Measurements from ENCODE around the gene RALGPS1. TPM values are rescaled to one million over a fixed set of nuclear protein-coding genes. Genes with fewer than 3 reads are reported as not detected.
"Not testable (repeated sequence)": the region's sequence is repeated elsewhere in the genome, so short reads cannot be mapped to it uniquely, and the experiment has no call there.

Gene RALGPS1
- total and polyA plus RNA-seq, 7 donors = 3.9 to 7.7 (median 5.4) TPM

- no peak overlapping the region for H3K27ac ChIP-seq
- H3K9me3 ChIP-seq = no peaks in the 10 kb centered on the region
- DNase-seq (no peak), ATAC-seq (no peak)
- no peaks in the 10 kb centered on the region for H3K4me1 ChIP-seq
- H3K27me3 ChIP-seq (ENCODE audit: insufficient read depth in 3 of 3, low read length in 2 of 3) = no peaks in the 10 kb centered on the region
- H3K36me3 ChIP-seq (ENCODE audit: insufficient read depth in 1 of 2, low read depth in 1 of 2) = no peaks in the 10 kb centered on the region
- TF ChIP-seq CTCF (IDR thresholded peaks at IDR 0.05) = no peak
- H3K4me3 ChIP-seq = no peak overlapping the region
- intact Hi-C loops (cut with DNase I) = no loop called here
- WGBS, 3 donors = 71 to 77% (median 74%) methylated on average over 5 of the region's 5 CpGs
These were observed 254.9 kb downstream of the RALGPS1 start for GRCh38 chr9:127169575-127169883.

- no peak for TF ChIP-seq CTCF (IDR thresholded peaks at IDR 0.05)
- WGBS, 3 donors = 77 to 91% (median 87%) methylated on average over 4 of the region's 4 CpGs
- DNase-seq (no peak), ATAC-seq (no peak)
- intact Hi-C loops (cut with DNase I) = no loop called here
- Histone ChIP-seq H3K27me3 (ENCODE audit: insufficient read depth in 3 of 3, low read length in 2 of 3) (no peaks in the 10 kb centered on the region), H3K36me3 (ENCODE audit: insufficient read depth in 1 of 2, low read depth in 1 of 2) (no peaks in the 10 kb centered on the region), H3K4me3 (no peak overlapping the region), H3K9me3 (no peaks in the 10 kb centered on the region), H3K27ac (no peak overlapping the region), H3K4me1 (no peaks in the 10 kb centered on the region)
These were observed 255.5 kb downstream of the RALGPS1 start for GRCh38 chr9:127170103-127170502.

GRCh38 chr9:127170652-127171051 lies 256.1 kb downstream of the RALGPS1 start:
- H3K36me3 ChIP-seq (ENCODE audit: insufficient read depth in 1 of 2, low read depth in 1 of 2) = no peaks in the 10 kb centered on the region
- intact Hi-C loops (cut with DNase I) = no loop called here
- H3K27me3 ChIP-seq (ENCODE audit: insufficient read depth in 3 of 3, low read length in 2 of 3) = no peaks in the 10 kb centered on the region
- no peak overlapping the region for H3K27ac ChIP-seq
- DNase-seq = no peak
- no peak overlapping the region for H3K4me3 ChIP-seq
- 89 to 93% (median 90%) methylated on average over 2 of the region's 2 CpGs for WGBS, 3 donors
- ATAC-seq = no peak
- TF ChIP-seq CTCF (IDR thresholded peaks at IDR 0.05) = no peak
- no peaks in the 10 kb centered on the region for H3K9me3 ChIP-seq
- H3K4me1 ChIP-seq = no peaks in the 10 kb centered on the region

GRCh38 chr9:127171348-127171747 lies 256.8 kb downstream of the RALGPS1 start:
- H3K27me3 ChIP-seq (ENCODE audit: insufficient read depth in 3 of 3, low read length in 2 of 3); DNase-seq; intact Hi-C loops (cut with DNase I); H3K4me3 ChIP-seq; H3K36me3 ChIP-seq (ENCODE audit: insufficient read depth in 1 of 2, low read depth in 1 of 2); ATAC-seq; H3K4me1 ChIP-seq; H3K9me3 ChIP-seq; H3K27ac ChIP-seq: not testable (repeated sequence)
- 97 to 98% (median 97%) methylated on average over 9 of the region's 9 CpGs for WGBS, 3 donors

- no peak for ATAC-seq
- no peak overlapping the region for H3K4me3 ChIP-seq
- no peaks in the 10 kb centered on the region for H3K9me3 ChIP-seq
- no peak overlapping the region for H3K27ac ChIP-seq
- no peaks in the 10 kb centered on the region for H3K27me3 ChIP-seq (ENCODE audit: insufficient read depth in 3 of 3, low read length in 2 of 3)
- H3K36me3 ChIP-seq (ENCODE audit: insufficient read depth in 1 of 2, low read depth in 1 of 2) = no peaks in the 10 kb centered on the region
- DNase-seq = no peak
- intact Hi-C loops (cut with DNase I) = no loop called here
- H3K4me1 ChIP-seq = no peaks in the 10 kb centered on the region
- WGBS, 3 donors = 90 to 95% (median 94%) methylated on average over 12 of the region's 12 CpGs
- no peak for TF ChIP-seq CTCF (IDR thresholded peaks at IDR 0.05)
These were observed 257.6 kb downstream of the RALGPS1 start for GRCh38 chr9:127172066-127172707.
